ENCODE data around the gene USP5.

GRCh38 chr12:6840330-6840729, 11.6 kb upstream of the USP5 start:
- no peak for TF ChIP-seq POLR2AphosphoS5 (IDR thresholded peaks at IDR 0.05)
- no peak for TF ChIP-seq CTCF (IDR thresholded peaks at IDR 0.05)

All from breast epithelium (tissue), 3 donors.